Smooth muscle cell (in vitro differentiated cells): ENCODE measurements around the gene DNAJB4. TPM values are rescaled to one million over a fixed set of nuclear protein-coding genes. Genes with fewer than 3 reads are reported as not detected.

Source experiments
- DNase-seq: peaks from one replicate; lab custom pipeline; 2025; ENCODE audit not compliant: unreplicated experiment; lab: John Stamatoyannopoulos, UW
- H2AFZ ChIP-seq: fragments of 200-600 bp; sonication (generic); 2 replicates; pipeline ENCODE4 v1.6.0; 2016; ENCODE audit warnings: antibody characterized with exemption, low read depth, mild to moderate bottlenecking
- H3F3A ChIP-seq: fragments of 200-600 bp; sonication (generic); 2 replicates; pipeline ENCODE4 v1.6.0; 2017; ENCODE audit warnings: antibody characterized with exemption, low read depth
- H3K27ac ChIP-seq: fragments of 200-600 bp; sonication (generic); 2 replicates; pipeline ENCODE4 v1.5.1; 2016; ENCODE audit warnings: low read depth, mild to moderate bottlenecking
- H3K27me3 ChIP-seq: fragments of 200-600 bp; sonication (generic); 2 replicates; pipeline ENCODE4 v1.6.1; 2016; ENCODE audit warnings: low read depth, mild to moderate bottlenecking
- H3K36me3 ChIP-seq: fragments of 200-600 bp; sonication (generic); 2 replicates; pipeline ENCODE4 v1.5.1; 2016; ENCODE audit warnings: low read depth
- H3K4me1 ChIP-seq: fragments of 200-600 bp; sonication (generic); 2 replicates; pipeline ENCODE4 v1.5.1; 2016; ENCODE audit warnings: low read depth
- H3K4me2 ChIP-seq: fragments of 200-600 bp; sonication (generic); 2 replicates; pipeline ENCODE4 v1.6.0; 2016; ENCODE audit warnings: mild to moderate bottlenecking
- H3K4me3 ChIP-seq: fragments of 200-600 bp; sonication (generic); 2 replicates; pipeline ENCODE4 v1.5.1; 2016; ENCODE audit warnings: mild to moderate bottlenecking
- H3K79me2 ChIP-seq: fragments of 200-600 bp; sonication (generic); 2 replicates; pipeline ENCODE4 v1.6.0; 2016; ENCODE audit warnings: low read depth, mild to moderate bottlenecking
- H3K9ac ChIP-seq: fragments of 200-600 bp; sonication (generic); 2 replicates; pipeline ENCODE4 v1.6.0; 2016; ENCODE audit warnings: low read depth
- H3K9me3 ChIP-seq: fragments of 200-600 bp; sonication (generic); replicated peaks from 2 replicates; pipeline ENCODE4 v1.5.1; 2016; ENCODE audit warnings: low read depth
- H4K20me1 ChIP-seq: fragments of 200-600 bp; sonication (generic); 2 replicates; pipeline ENCODE4 v1.6.0; 2016; ENCODE audit warnings: low read depth
- CTCF ChIP-seq: fragments of 200-600 bp; sonication (generic); IDR thresholded peaks from 2 replicates; pipeline ENCODE4 v1.5.1; 2017; ENCODE audit warnings: borderline replicate concordance, mild to moderate bottlenecking, antibody characterized with exemption; ENCODE audit not compliant: insufficient read depth, poor library complexity, severe bottlenecking
- WGBS: methylation state at CpG from one replicate; pipeline ENCODE4 v1.1.7; 2016; ENCODE audit warnings: low lambda C conversion rate; 5-methylcytosine and 5-hydroxymethylcytosine counted together
- polyA plus RNA-seq: library from polyadenylated mRNA; unstranded; fragments of >200 nt; fragmentation: Nextera tagmentation; extraction: Ambion mirVana; gene quantifications from 2 replicates; pipeline ENCODE4 v1.2.1, GENCODE V29; 2016
- total RNA-seq: library from RNA; depleted of rRNA; stranded (reverse); fragments of >200 nt; gene quantifications from 2 replicates; pipeline ENCODE4 v1.2.3, GENCODE V29; 2014

DNAJB4 gene
- total and polyA plus RNA-seq, 2 experiments from 2014 or later, result 43.4 to 48.9 TPM

GRCh38 chr1:78051005-78051404 lies 46.3 kb downstream of the DNAJB4 start:
- no peak overlapping the region for H3K27ac ChIP-seq
- H3K9ac ChIP-seq, result no peak overlapping the region
- H3K9me3 ChIP-seq, result no peaks in the 10 kb centered on the region
- H3K79me2 ChIP-seq, result no peaks in the 10 kb centered on the region
- H4K20me1 ChIP-seq, result no peaks in the 10 kb centered on the region
- WGBS, result 95% methylated on average over 2 of the region's 2 CpGs
- no peaks in the 10 kb centered on the region for H3K36me3 ChIP-seq
- H3K4me2 ChIP-seq, result no peak overlapping the region
- no peak overlapping the region for H2AFZ ChIP-seq
- peaks cover under 1% of the 10 kb centered on the region for H3K4me1 ChIP-seq
- peaks cover 29% of the 10 kb centered on the region for H3K27me3 ChIP-seq
- no peak for TF ChIP-seq CTCF
- H3F3A ChIP-seq, result no peaks in the 10 kb centered on the region
- no peak for DNase-seq
- H3K4me3 ChIP-seq, result no peak overlapping the region

GRCh38 chr1:78052685-78053405 lies 48.1 kb downstream of the DNAJB4 start:
- 83% methylated on average over 2 of the region's 2 CpGs for WGBS
- Histone ChIP-seq H3K27me3 (peaks cover 18% of the 10 kb centered on the region), H3K36me3 (no peaks in the 10 kb centered on the region), H3K4me1 (no peaks in the 10 kb centered on the region), H4K20me1 (no peaks in the 10 kb centered on the region), H3K4me3 (no peak overlapping the region), H3K9ac (no peak overlapping the region), H3K79me2 (no peaks in the 10 kb centered on the region), H3K4me2 (no peak overlapping the region), H3K27ac (no peak overlapping the region), H2AFZ (no peak overlapping the region), H3F3A (no peaks in the 10 kb centered on the region), H3K9me3 (no peaks in the 10 kb centered on the region)
- no peak for DNase-seq
- no peak for TF ChIP-seq CTCF

GRCh38 chr1:78053498-78053897 lies 48.8 kb downstream of the DNAJB4 start:
- H3K27me3 ChIP-seq, result peaks cover 11% of the 10 kb centered on the region
- H2AFZ ChIP-seq, result no peak overlapping the region
- H3K4me1 ChIP-seq, result no peaks in the 10 kb centered on the region
- no peak overlapping the region for H3K4me2 ChIP-seq
- TF ChIP-seq CTCF, result no peak
- H3K9ac ChIP-seq, result no peak overlapping the region
- no peaks in the 10 kb centered on the region for H3F3A ChIP-seq
- no peaks in the 10 kb centered on the region for H3K36me3 ChIP-seq
- WGBS, result 95% methylated on average over 2 of the region's 2 CpGs
- no peaks in the 10 kb centered on the region for H4K20me1 ChIP-seq
- H3K79me2 ChIP-seq, result no peaks in the 10 kb centered on the region
- no peaks in the 10 kb centered on the region for H3K9me3 ChIP-seq
- H3K4me3 ChIP-seq, result no peak overlapping the region
- DNase-seq, result no peak
- no peak overlapping the region for H3K27ac ChIP-seq

- TF ChIP-seq CTCF, result no peak
- Histone ChIP-seq H3K79me2 (no peaks in the 10 kb centered on the region), H3K27me3 (peaks cover 7% of the 10 kb centered on the region), H3K4me1 (no peaks in the 10 kb centered on the region), H3K27ac (no peak overlapping the region), H4K20me1 (no peaks in the 10 kb centered on the region), H3F3A (no peaks in the 10 kb centered on the region), H3K4me2 (no peak overlapping the region), H3K9ac (no peak overlapping the region), H3K9me3 (no peaks in the 10 kb centered on the region), H2AFZ (no peak overlapping the region), H3K4me3 (no peak overlapping the region), H3K36me3 (no peaks in the 10 kb centered on the region)
- no peak for DNase-seq
These were observed 49.8 kb downstream of the DNAJB4 start for GRCh38 chr1:78054559-78054958.
